ENCODE measurements around the gene BOLL. TPM values are rescaled to one million over a fixed set of nuclear protein-coding genes. Genes with fewer than 3 reads are reported as not detected.
A peak's percentile ranks its signal among the peaks of the same experiment; 100 is the strongest.
"Not testable (repeated sequence)": the region's sequence is repeated elsewhere in the genome, so short reads cannot be mapped to it uniquely, and the experiment has no call there.

The BOLL gene
- total RNA-seq, 2 experiments from 2014 or later, result not detected

DNA sequence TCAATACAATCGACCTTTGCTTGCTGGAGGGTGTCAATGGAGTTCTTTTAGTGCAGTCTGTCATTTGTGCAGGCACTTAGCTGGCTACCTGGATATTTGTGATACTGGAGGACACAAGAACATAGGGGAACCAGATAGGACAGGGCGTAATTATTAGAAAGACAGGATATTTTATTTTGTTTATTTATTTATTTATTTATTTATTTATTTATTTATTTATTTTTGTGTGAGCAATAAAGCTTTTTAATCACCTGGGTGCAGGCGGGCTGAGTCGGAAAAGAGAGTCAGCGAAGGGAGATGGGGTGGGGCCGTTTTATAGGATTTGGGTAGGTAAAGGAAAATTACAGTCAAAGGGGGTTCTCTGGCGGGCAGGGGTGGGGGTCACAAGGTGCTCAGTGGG is 76.0 kb downstream of the BOLL start:
- CTCF ChIA-PET, DNase-seq, H3K27ac Mint-ChIP-seq, H3K9me3 Mint-ChIP-seq, POLR2A ChIA-PET, H3K4me3 Mint-ChIP-seq, H3K27me3 Mint-ChIP-seq: not testable (repeated sequence)
- Mint-ChIP-seq H3K36me3 (ENCODE audit: low read depth) (peaks cover 28% of the 10 kb centered on the region), H3K4me1 (peaks cover 54% of the 10 kb centered on the region)

DNA sequence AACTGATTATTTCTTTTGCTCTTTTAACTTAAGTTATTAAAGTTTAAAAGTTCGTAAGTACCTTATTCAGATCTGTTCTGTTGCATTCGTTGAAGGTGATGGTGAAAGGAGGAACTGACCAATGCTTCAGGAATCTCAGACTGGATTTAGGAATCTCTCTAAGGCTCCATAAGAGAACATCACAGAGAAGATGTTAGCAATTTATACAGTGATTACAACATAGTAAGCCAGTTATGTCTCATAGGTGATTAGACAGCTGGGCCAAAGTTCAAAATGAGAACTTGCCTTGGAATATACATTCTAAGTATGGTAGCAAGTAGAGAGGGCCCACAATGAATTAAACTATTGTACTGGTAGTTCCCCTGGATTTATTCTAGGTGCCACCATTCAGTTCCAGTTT is 76.8 kb downstream of the BOLL start:
- Mint-ChIP-seq H3K27ac (no peak overlapping the region), H3K4me3 (peak overlapping the region; percentile 32), H3K9me3 (no peaks in the 10 kb centered on the region), H3K36me3 (ENCODE audit: low read depth) (peaks cover 28% of the 10 kb centered on the region), H3K27me3 (no peaks in the 10 kb centered on the region), H3K4me1 (peaks cover 56% of the 10 kb centered on the region)
- DNase-seq, result no peak
- ChIA-PET CTCF (no interaction called here), POLR2A (no interaction called here)

DNA sequence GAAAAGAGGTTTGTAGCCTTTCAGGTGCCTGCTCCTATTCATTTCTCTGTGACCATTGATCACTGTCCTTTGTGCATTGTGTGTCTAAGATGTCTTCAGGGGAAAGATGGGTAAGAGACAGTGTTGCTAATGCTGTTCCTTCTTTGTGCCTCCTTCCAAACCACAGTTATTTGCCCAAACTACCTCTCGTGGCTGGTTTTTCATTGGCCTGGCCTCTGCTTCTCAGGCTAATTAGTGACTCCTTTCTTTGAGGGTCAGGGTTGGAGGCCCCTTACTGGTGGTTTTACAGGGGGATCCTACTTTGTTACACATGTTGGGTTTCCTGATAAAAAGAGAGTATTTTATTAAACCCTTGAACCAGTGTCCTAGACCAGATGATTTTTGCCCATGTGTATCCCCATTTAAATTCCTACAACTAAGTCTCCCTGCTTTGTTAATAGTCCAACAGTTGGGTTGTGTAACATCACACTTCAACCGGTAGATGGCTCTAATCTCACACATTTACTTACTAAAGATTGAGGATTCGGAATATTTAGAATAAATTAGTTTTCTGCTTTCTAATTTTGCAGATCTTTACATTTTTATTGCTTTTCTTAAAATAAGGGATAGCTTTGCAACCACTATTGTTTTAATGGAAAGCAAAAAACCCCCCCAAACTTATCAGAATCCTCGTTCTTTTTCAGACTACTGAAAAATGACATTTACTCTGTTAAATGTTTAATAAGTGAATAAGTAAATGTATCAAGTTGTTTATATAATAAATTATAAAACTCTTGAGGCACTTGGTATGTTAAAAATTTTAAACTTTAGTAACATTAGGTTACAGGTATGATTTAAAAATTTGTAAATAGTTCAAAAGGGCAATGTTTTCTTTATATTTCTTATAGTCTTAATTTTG is 77.6 kb downstream of the BOLL start:
- Mint-ChIP-seq H3K27me3 (no peaks in the 10 kb centered on the region), H3K27ac (peak overlapping the region; percentile 77), H3K4me1 (peaks cover 50% of the 10 kb centered on the region), H3K4me3 (peak overlapping the region; percentile 81), H3K36me3 (ENCODE audit: low read depth) (peaks cover 29% of the 10 kb centered on the region), H3K9me3 (no peaks in the 10 kb centered on the region)
- CTCF ChIA-PET, result no interaction called here
- POLR2A ChIA-PET, result no interaction called here
- DNase-seq, result peak; percentile 25

DNA sequence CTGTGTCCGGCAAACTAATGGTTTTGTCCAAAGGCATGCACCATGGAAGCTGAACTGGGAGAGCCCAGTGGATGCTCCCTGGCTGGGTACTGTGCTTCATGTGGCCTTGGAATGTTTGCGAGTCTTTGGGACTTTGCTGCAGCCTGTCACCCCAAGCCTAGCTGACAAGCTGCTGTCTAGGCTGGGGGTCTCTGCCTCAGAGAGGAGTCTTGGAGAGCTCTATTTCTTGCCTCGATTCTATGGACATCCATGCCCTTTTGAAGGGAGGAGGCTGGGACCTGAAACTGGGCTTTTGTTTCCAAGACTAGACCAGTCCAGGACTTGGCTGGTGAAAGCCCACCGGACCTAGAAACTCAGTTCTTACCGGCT is 78.3 kb downstream of the BOLL start:
- POLR2A ChIA-PET, result interaction anchor here (0.5 kb wide), 1 partner anchor 209 kb away, joined by 5 read pairs; no protein-coding TSS in a partner anchor
- H3K4me3 Mint-ChIP-seq, result peak overlapping the region; percentile 81
- CTCF ChIA-PET, result no interaction called here
- no peak for DNase-seq
- no peaks in the 10 kb centered on the region for H3K9me3 Mint-ChIP-seq
- H3K27me3 Mint-ChIP-seq, result no peaks in the 10 kb centered on the region
- H3K4me1 Mint-ChIP-seq, result peaks cover 50% of the 10 kb centered on the region
- peaks cover 30% of the 10 kb centered on the region for H3K36me3 Mint-ChIP-seq (ENCODE audit: low read depth)
- H3K27ac Mint-ChIP-seq, result no peak overlapping the region

DNA sequence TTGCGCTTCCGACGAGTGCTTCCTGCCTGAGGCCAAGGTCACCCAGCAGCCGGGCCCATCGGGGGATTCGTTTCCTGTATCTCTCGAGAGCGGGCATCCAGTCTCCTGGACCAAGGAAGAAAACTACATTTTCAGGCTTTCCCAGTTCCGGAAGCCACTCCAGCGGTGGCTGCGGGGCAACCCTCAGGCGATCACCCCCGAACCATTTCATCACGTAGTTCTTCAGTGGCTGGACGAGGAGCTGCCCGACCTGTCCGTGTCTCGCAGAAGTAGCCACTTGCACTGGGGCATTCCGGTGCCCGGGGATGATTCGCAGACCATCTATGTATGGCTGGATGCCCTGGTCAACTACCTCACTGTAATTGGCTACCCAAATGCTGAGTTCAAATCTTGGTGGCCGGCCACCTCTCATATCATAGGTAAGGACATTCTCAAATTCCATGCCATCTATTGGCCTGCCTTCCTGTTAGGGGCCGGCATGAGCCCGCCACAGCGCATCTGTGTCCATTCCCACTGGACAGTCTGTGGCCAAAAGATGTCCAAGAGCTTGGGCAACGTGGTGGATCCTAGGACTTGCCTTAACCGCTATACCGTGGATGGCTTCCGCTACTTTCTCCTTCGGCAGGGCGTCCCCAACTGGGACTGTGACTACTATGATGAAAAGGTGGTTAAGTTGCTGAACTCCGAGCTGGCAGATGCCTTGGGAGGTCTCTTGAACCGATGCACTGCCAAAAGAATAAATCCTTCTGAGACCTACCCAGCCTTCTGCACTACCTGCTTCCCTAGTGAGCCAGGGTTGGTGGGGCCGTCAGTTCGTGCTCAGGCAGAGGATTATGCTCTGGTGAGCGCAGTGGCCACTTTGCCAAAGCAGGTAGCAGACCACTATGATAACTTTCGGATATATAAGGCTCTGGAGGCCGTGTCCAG is 78.9 kb downstream of the BOLL start:
- peak; percentile 19 for DNase-seq
- CTCF ChIA-PET, result no interaction called here
- peak overlapping the region; percentile 95 for H3K27ac Mint-ChIP-seq
- peaks cover 26% of the 10 kb centered on the region for H3K36me3 Mint-ChIP-seq (ENCODE audit: low read depth)
- H3K4me3 Mint-ChIP-seq, result peak overlapping the region; percentile 81
- H3K4me1 Mint-ChIP-seq, result peaks cover 49% of the 10 kb centered on the region
- POLR2A ChIA-PET, result interaction anchor here (0.5 to 1.2 kb wide), 2 partner anchors 207 to 208 kb away, joined by 3 to 5 read pairs; partner anchors contain the start of gene HSPD1
- H3K9me3 Mint-ChIP-seq, result no peaks in the 10 kb centered on the region
- no peaks in the 10 kb centered on the region for H3K27me3 Mint-ChIP-seq

DNA sequence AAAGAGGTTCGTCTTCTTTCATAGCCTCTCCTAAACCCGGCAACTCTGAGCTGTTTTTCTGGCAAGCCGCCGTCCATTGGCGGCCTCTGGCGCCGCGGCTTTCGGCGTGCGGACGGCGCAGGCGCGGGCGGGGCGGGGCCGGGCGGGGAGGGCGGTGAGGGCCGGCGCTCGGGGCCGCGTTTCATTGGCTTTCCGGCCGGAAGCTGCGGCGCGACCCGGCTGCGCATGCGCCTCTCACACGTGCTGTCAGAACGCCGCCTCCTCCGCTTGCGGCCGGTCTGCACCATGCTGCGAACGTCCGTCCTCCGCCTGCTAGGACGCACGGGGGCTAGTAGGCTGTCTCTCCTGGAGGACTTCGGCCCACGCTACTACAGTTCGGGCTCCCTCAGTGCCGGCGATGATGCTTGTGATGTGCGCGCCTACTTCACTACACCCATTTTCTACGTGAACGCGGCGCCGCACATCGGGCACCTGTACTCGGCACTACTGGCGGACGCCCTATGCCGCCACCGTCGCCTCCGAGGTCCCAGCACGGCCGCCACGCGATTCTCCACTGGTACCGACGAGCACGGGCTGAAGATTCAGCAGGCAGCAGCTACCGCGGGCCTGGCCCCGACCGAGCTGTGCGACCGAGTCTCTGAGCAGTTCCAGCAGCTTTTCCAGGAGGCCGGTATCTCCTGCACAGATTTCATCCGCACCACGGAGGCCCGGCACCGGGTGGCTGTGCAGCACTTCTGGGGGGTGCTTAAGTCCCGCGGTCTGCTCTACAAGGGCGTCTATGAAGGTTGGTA is 79.8 kb downstream of the BOLL start, which contains the start of gene MARS2:
TSS of gene MARS2 (plus strand) at position 249 of the 791 bp plus-strand sequence. CDS start at position 286, 37 bp downstream.
- POLR2A ChIA-PET, result interaction anchor here (0.8 to 1.2 kb wide), 2 partner anchors 189 to 206 kb away, joined by 3 to 4 read pairs; partner anchors contain the start of gene HSPD1
- peaks cover 53% of the 10 kb centered on the region for H3K4me1 Mint-ChIP-seq
- CTCF ChIA-PET, result interaction anchor here (0.6 to 1.1 kb wide), 3 partner anchors 18 to 47 kb away, joined by 3 to 4 read pairs (median 3); no protein-coding TSS in a partner anchor
- peak within 1 kb of the TSS; percentile 95 for H3K27ac Mint-ChIP-seq
- peak; percentile 91 for DNase-seq
- peaks cover 23% of the 10 kb centered on the region for H3K36me3 Mint-ChIP-seq (ENCODE audit: low read depth)
- H3K9me3 Mint-ChIP-seq, result peaks cover 4% of the 10 kb centered on the region
- H3K27me3 Mint-ChIP-seq, result no peaks in the 10 kb centered on the region
- H3K4me3 Mint-ChIP-seq, result peak within 1 kb of the TSS; percentile 81

DNA sequence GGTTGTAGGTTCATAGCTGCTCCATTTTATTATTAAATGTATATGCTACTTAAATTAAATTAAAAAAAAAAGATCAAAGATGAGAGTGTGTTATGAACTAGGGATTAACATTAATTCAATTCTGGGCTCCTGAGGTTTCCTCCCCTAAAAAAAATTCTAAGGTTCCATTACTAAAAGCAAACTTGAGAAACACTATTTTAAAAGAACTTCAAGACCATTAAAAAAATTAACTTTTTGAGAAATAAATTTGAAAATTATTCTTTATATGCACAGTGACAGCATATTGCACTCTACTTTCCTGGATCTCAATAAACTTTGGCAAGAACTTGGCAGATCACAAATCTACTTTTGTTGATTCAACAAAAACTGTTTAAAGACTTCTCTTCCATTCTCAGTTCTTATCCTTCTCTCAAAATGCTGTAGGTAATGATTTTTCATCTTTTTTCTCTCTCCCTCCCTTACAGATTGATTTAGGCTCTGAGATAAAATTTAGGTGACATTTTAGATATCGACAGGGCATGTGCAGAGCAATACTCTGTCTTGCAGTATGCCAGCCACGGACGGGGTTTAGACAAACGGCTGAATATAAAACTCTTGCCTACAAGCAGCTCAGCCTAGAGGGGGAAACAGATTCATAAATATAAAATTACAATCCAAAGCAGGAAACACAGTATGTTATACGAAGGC is 80.5 kb downstream of the BOLL start:
- Mint-ChIP-seq H3K4me3 (peak overlapping the region; percentile 81), H3K27me3 (no peaks in the 10 kb centered on the region), H3K36me3 (ENCODE audit: low read depth) (peaks cover 17% of the 10 kb centered on the region), H3K4me1 (peaks cover 46% of the 10 kb centered on the region), H3K9me3 (peaks cover 4% of the 10 kb centered on the region), H3K27ac (peak overlapping the region; percentile 95)
- CTCF ChIA-PET, result interaction anchor here (0.6 to 1.1 kb wide), 3 partner anchors 17 to 46 kb away, joined by 3 to 4 read pairs (median 3); no protein-coding TSS in a partner anchor
- POLR2A ChIA-PET, result interaction anchor here (0.8 to 1.2 kb wide), 2 partner anchors 189 to 205 kb away, joined by 3 to 4 read pairs; partner anchors contain the start of gene HSPD1
- no peak for DNase-seq

DNA sequence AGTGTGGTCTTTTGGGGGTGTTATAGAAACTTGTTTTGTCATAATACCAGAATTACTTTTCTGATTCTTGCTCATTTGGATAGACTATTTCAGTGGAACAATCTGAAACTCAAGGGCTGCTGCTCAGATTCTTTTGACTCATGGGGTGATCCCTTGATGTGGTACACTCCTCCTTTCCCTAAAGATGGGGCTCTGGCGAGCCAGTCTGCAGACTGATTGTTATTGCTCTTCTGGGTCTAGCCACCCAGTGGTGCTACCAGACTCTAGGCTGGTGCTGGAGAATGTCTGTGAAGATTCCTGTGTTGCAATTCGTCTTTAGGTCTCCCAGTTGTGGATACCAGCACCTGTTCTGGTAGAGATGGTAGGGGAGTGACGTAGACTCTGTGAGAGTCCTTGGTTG is 84.2 kb downstream of the BOLL start:
- CTCF ChIA-PET, result no interaction called here
- Mint-ChIP-seq H3K27ac (no peak overlapping the region), H3K9me3 (peaks cover 4% of the 10 kb centered on the region), H3K36me3 (ENCODE audit: low read depth) (peaks cover 2% of the 10 kb centered on the region), H3K4me1 (peaks cover 32% of the 10 kb centered on the region), H3K4me3 (no peak overlapping the region), H3K27me3 (no peaks in the 10 kb centered on the region)
- POLR2A ChIA-PET, result no interaction called here
- no peak for DNase-seq

DNA sequence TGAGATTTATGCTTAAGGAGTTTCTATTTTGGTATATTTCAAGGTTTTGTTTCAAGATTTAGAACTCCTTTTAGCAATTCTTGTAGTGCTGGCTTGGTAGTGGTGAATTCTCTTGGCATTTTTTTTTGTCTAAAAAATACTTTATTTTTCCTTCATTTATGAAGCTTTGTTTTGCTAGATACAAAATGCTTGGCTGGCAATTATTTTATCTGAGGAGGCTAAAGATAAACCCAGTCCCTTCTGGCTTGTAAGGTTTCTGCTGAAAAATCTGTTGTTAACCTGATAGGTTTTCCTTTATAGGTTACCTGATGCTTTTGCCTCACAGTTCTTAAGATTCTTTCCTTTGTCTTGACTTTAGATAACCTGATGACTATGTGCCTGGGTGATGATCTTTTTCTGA is 85.4 kb downstream of the BOLL start:
- H3K36me3 Mint-ChIP-seq (ENCODE audit: low read depth); POLR2A ChIA-PET; H3K27ac Mint-ChIP-seq; H3K9me3 Mint-ChIP-seq; DNase-seq; H3K4me3 Mint-ChIP-seq; H3K27me3 Mint-ChIP-seq; CTCF ChIA-PET: not testable (repeated sequence)
- H3K4me1 Mint-ChIP-seq, result peaks cover 29% of the 10 kb centered on the region

DNA sequence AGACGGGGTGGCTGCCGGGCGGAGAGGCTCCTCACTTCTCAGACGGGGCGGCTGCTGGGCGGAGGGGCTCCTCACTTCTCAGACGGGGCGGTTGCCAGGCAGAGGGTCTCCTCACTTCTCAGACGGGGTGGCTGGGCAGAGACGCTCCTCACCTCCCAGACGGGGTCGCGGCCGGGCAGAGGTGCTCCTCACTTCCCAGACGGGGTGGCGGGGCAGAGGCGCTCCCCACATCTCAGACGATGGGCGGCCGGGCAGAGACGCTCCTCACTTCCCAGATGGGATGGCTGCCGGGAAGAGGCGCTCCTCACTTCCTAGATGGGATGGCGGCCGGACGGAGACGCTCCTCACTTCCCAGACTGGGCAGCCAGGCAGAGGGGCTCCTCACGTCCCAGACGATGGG is 88.5 kb downstream of the BOLL start:
- DNase-seq; H3K4me3 Mint-ChIP-seq; H3K27me3 Mint-ChIP-seq; H3K27ac Mint-ChIP-seq; H3K36me3 Mint-ChIP-seq (ENCODE audit: low read depth); CTCF ChIA-PET; POLR2A ChIA-PET; H3K9me3 Mint-ChIP-seq: not testable (repeated sequence)
- peaks cover 29% of the 10 kb centered on the region for H3K4me1 Mint-ChIP-seq

DNA sequence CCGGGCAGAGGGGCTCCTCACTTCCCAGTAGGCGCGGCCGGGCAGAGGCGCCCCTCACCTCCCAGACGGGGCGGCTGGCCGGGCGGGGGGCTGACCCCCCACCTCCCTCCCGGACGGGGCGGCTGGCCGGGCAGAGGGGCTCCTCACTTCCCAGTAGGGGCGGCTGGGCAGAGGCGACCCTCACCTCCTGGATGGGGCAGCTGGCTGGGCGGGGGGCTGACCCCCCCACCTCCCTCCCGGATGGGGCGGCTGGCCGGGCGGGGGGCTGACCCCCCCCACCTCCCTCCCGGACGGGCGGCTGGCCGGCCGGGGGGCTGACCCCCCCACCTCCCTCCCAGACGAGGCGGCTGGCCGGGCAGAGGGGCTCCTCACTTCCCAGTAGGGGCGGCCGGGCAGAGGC is 89.1 kb downstream of the BOLL start:
- H3K27ac Mint-ChIP-seq, result not testable (repeated sequence)

DNA sequence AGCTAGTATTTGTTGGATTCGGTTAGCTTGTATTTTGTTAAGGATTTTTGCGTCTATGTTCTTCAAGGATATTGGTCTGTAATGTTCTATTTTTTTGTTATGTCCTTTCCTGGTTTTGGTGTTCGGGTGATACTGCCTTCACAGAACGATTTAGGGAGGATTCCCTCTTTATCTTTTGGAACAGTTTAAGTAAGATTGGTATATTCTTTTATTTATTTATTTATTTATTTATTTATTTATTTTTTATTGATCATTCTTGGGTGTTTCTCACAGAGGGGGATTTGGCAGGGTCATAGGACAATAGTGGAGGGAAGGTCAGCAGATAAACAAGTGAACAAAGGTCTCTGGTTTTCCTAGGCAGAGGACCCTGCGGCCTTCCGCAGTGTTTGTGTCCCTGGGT is 89.9 kb downstream of the BOLL start:
- POLR2A ChIA-PET; H3K4me3 Mint-ChIP-seq; H3K36me3 Mint-ChIP-seq (ENCODE audit: low read depth); H3K27ac Mint-ChIP-seq; CTCF ChIA-PET; H3K9me3 Mint-ChIP-seq; DNase-seq; H3K27me3 Mint-ChIP-seq: not testable (repeated sequence)
- peaks cover 21% of the 10 kb centered on the region for H3K4me1 Mint-ChIP-seq

More for the DNA sequence above, 89.1 kb downstream of the BOLL start:
- peaks cover 25% of the 10 kb centered on the region for H3K4me1 Mint-ChIP-seq
- POLR2A ChIA-PET; H3K4me3 Mint-ChIP-seq; H3K36me3 Mint-ChIP-seq (ENCODE audit: low read depth); H3K9me3 Mint-ChIP-seq; H3K27me3 Mint-ChIP-seq; DNase-seq; CTCF ChIA-PET: not testable (repeated sequence)
